ENCODE data around the gene ZNF407.

- TF ChIP-seq, protein P1, sequence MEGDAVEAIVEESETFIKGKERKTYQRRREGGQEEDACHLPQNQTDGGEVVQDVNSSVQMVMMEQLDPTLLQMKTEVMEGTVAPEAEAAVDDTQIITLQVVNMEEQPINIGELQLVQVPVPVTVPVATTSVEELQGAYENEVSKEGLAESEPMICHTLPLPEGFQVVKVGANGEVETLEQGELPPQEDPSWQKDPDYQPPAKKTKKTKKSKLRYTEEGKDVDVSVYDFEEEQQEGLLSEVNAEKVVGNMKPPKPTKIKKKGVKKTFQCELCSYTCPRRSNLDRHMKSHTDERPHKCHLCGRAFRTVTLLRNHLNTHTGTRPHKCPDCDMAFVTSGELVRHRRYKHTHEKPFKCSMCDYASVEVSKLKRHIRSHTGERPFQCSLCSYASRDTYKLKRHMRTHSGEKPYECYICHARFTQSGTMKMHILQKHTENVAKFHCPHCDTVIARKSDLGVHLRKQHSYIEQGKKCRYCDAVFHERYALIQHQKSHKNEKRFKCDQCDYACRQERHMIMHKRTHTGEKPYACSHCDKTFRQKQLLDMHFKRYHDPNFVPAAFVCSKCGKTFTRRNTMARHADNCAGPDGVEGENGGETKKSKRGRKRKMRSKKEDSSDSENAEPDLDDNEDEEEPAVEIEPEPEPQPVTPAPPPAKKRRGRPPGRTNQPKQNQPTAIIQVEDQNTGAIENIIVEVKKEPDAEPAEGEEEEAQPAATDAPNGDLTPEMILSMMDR (IDR thresholded peaks at IDR 0.05): no peak
- no peak for TF ChIP-seq EZH2phosphoT487 (IDR thresholded peaks at IDR 0.05)
These were observed 151.1 kb downstream of the ZNF407 start for GRCh38 chr18:74748809-74749208.

All from neural progenitor cell (in vitro differentiated cells).